ENCODE results near the gene PPP6R3. TPM values are rescaled to one million over a fixed set of nuclear protein-coding genes. Genes with fewer than 3 reads are reported as not detected.

The PPP6R3 gene
- total RNA-seq, 4 donors from 2014 or later, result 90.7 to 253 (median 164) TPM

DNA sequence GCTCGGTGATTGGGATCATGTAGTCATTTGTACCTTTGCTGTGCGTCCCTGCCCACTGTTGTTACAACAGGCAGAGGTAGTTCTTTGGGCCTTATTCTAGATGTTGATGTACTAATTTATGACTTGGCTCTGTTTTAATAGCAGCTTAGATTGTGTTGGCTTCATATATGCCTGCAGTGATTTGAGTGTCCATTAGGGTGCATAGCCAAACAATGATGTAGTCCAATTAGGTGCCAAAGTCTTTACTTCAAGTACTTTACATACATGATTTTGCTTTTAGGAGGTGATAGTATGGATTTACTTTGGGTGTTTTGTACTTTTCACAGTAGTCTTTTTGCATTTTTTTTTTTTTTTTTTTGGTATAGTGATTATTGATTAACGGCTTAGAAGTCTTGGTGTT is 46.4 kb downstream of the PPP6R3 start:
- Histone ChIP-seq H3K9me3 (no peaks in the 10 kb centered on the region), H3K4me1 (peaks cover 0 to 13% of the 10 kb centered on the region in 2 donors), H3K4me3 (no peak overlapping the region), H3K36me3 (no peaks in the 10 kb centered on the region), H3K27me3 (no peaks in the 10 kb centered on the region), H3K27ac (no peak overlapping the region)
- TF ChIP-seq POLR2A (IDR thresholded peaks at IDR 0.05), result no peak
- TF ChIP-seq, protein P1, sequence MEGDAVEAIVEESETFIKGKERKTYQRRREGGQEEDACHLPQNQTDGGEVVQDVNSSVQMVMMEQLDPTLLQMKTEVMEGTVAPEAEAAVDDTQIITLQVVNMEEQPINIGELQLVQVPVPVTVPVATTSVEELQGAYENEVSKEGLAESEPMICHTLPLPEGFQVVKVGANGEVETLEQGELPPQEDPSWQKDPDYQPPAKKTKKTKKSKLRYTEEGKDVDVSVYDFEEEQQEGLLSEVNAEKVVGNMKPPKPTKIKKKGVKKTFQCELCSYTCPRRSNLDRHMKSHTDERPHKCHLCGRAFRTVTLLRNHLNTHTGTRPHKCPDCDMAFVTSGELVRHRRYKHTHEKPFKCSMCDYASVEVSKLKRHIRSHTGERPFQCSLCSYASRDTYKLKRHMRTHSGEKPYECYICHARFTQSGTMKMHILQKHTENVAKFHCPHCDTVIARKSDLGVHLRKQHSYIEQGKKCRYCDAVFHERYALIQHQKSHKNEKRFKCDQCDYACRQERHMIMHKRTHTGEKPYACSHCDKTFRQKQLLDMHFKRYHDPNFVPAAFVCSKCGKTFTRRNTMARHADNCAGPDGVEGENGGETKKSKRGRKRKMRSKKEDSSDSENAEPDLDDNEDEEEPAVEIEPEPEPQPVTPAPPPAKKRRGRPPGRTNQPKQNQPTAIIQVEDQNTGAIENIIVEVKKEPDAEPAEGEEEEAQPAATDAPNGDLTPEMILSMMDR (IDR thresholded peaks at IDR 0.05), result no peak
- no peak for DNase-seq
- intact Hi-C loops (cut with DNase I; ENCODE audit: low total_unique reads), result no loop called here

DNA sequence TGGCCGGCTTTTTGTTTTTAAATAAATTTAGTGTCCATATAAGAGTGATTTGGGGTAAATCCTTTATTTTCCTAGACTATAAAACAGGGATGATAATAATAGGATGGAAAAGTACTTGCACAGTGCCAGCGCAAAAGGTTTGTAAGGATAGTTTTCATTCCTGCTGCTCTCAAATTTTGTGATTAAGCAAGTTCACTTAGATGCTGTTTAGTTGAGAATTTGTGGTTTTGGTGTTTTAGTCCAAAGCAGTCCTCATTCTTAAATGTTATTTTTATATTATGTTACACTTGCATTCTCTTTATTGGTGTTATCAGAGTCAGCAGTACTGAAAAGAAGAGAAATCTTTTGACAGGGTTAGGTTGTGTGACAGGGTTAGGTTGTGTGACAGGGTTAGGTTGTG is 47.9 kb downstream of the PPP6R3 start:
- DNase-seq, result no peak
- H3K27me3 ChIP-seq, result no peaks in the 10 kb centered on the region
- peaks cover 0 to 9% of the 10 kb centered on the region in 2 donors for H3K4me1 ChIP-seq
- no peaks in the 10 kb centered on the region for H3K36me3 ChIP-seq
- no peaks in the 10 kb centered on the region for H3K9me3 ChIP-seq
- no peak overlapping the region for H3K4me3 ChIP-seq
- TF ChIP-seq, protein P1 (IDR thresholded peaks at IDR 0.05), result no peak
- TF ChIP-seq POLR2A (IDR thresholded peaks at IDR 0.05), result no peak
- intact Hi-C loops (cut with DNase I; ENCODE audit: low total_unique reads), result no loop called here
- peak overlapping the region in 1 of 2 donors; percentile 44 for H3K27ac ChIP-seq

DNA sequence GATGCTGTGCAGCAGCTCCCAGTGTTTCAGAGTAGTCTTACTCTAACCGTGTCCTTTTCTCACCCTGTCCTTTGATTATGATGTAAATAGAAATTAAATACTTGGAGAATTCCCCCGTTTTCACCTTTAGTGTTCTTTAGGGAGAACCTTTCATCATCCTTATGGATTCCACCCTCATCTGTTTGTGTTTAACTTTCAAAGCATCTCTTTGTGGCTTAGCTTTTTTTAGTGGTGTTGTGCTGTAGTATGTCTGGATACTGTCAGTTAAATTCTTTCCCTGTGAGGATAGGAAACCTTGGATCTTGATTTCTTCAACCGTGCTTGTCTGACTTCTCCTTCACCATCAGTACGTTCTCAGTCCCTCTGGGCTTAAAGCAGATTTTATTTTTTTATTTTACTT is 48.5 kb downstream of the PPP6R3 start:
- Histone ChIP-seq H3K36me3 (no peaks in the 10 kb centered on the region), H3K27me3 (no peaks in the 10 kb centered on the region), H3K27ac (no peak overlapping the region), H3K4me3 (no peak overlapping the region), H3K4me1 (peaks cover 0 to 9% of the 10 kb centered on the region in 2 donors), H3K9me3 (no peaks in the 10 kb centered on the region)
- intact Hi-C loops (cut with DNase I; ENCODE audit: low total_unique reads), result no loop called here
- DNase-seq, result no peak
- TF ChIP-seq POLR2A (IDR thresholded peaks at IDR 0.05), result no peak
- TF ChIP-seq, protein P1 (IDR thresholded peaks at IDR 0.05), result no peak

DNA sequence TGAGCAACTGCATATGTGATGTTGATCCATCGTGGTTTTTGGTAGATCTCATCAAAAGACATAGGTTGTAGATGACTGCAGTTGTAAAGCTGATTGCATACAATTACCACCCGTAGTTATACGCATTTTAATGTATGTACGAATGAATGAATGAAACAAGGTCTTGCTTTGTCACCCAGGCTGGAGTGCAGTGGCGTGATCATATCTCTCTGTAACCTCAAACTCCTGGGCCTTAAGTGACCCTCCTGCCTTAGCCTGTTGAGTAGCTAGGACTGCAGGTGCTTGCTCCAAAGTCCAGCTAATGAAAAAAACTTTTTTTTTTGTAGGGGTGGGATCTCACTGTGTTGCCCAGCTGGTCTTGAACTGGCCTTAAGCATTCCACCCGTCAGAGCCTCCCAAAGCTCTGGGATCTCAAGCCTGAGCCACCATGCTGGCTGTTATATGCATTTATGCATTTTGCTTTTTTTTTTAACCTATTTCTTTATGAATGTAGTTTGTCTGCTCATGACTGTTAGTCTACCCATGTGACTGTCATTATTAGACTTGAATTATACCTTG is 53.5 kb downstream of the PPP6R3 start:
- H3K27ac ChIP-seq, result no peak overlapping the region
- no peaks in the 10 kb centered on the region for H3K4me1 ChIP-seq
- no peaks in the 10 kb centered on the region for H3K27me3 ChIP-seq
- no peak for DNase-seq
- no peaks in the 10 kb centered on the region for H3K9me3 ChIP-seq
- no peaks in the 10 kb centered on the region for H3K36me3 ChIP-seq
- no peak overlapping the region for H3K4me3 ChIP-seq
- no peak for TF ChIP-seq POLR2A (IDR thresholded peaks at IDR 0.05)
- intact Hi-C loops (cut with DNase I; ENCODE audit: low total_unique reads), result no loop called here

DNA sequence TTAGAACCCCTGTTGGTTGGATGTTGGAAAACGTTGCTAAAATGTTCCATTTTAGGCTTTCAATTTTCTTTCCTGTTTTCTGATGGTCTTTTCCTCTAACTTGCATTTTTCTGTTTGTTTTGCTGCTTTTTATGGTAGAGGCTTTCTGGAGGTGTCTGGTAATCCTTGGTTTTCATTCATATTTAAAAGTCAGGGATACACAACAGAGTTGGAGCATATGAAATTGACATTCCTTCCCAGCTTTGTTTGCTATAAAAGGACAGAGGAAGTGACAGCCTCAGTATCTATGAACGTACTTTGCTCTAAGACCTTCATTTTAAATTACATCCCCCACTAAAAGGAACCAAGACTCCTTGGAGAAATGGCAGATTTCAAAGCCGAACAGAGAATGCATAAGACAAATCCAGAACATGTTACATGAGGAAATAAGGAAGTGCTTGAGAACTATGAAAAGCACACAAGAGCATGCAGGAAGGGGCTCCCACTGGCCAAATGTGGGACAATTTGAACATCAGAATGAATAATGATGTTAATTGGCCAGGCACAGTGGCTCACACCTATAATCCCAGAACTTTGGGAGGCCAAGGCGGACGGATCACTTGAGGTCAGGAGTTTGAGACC is 56.7 kb downstream of the PPP6R3 start:
- no peak for DNase-seq
- no peaks in the 10 kb centered on the region for H3K36me3 ChIP-seq
- H3K9me3 ChIP-seq, result no peaks in the 10 kb centered on the region
- H3K27ac ChIP-seq, result no peak overlapping the region
- no peaks in the 10 kb centered on the region for H3K4me1 ChIP-seq
- no peak overlapping the region for H3K4me3 ChIP-seq
- no peaks in the 10 kb centered on the region for H3K27me3 ChIP-seq
- TF ChIP-seq, protein P1 (IDR thresholded peaks at IDR 0.05), result no peak
- no peak for TF ChIP-seq POLR2A (IDR thresholded peaks at IDR 0.05)
- intact Hi-C loops (cut with DNase I; ENCODE audit: low total_unique reads), result no loop called here

All from uterus (tissue), 4 donors.